Thyroid gland (tissue), 4 donors: Measurements from ENCODE around the gene CD53.
"Not testable (repeated sequence)": the region's sequence is repeated elsewhere in the genome, so short reads cannot be mapped to it uniquely, and the experiment has no call there.

Source experiments
- CTCF ChIP-seq, 6 experiments: fragments of 200-600 bp in 3 of 6; fragments of 450-650 bp in 3 of 6; sonication (generic) in 3 of 6; IDR thresholded peaks; one replicate each; pipeline ENCODE4 v1.5.1; 2016 to 2019; ENCODE audit warnings: antibody characterized with exemption in 6 of 6, mild to moderate bottlenecking in 2 of 6, inconsistent platforms in 1 of 6, moderate library complexity in 1 of 6
- POLR2A ChIP-seq, 2 donors: fragments of 450-650 bp; IDR thresholded peaks; one replicate each; pipeline ENCODE4 v1.6.1; 2017; ENCODE audit warnings: antibody characterized with exemption in 2 of 2, mild to moderate bottlenecking in 2 of 2, moderate library complexity in 1 of 2

GRCh38 chr1:110861942-110862341 lies 11.0 kb upstream of the CD53 start:
- not testable (repeated sequence) for TF ChIP-seq CTCF, POLR2A (IDR thresholded peaks at IDR 0.05)
